ENCODE measurements around the gene MMEL1.
"Not testable (repeated sequence)": the region's sequence is repeated elsewhere in the genome, so short reads cannot be mapped to it uniquely, and the experiment has no call there.

MMEL1 gene

DNA sequence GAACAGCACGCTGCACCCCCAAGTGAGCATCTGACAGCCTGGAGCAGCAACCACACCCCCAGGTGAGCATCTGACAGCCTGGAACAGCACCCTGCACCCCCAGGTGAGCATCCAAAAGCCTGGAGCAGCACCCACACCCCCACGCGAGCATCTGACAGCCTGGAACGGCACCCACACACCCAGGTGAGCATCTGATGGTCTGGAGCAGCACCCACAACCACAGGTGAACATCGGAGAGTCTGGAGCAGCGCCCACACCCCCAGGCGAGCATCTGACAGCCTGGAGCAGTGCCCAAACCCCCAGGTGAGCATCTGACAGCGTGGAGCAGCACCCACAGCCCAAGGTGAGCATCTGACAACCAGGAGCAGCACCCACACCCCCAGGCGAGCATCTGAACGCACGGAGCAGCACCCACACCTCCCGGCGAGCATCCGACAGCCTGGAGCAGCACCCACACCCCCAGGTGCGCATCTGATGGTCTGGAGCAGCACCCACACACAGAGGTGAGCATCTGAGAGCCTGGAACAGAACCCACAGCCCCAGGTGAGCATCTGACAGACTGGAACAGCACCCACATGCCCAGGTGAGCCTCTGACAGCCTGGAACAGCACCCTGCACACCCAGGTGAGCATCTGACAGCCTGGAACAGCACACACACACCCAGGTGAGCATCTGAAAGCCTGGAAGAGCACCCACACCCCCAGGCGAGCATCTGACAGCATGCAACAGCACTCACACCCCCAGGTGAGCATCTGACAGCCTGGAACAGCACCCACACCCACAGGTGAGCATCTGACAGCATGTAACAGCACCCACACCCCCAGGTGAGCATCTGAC, 23.0 kb upstream of the MMEL1 start:
- POLR2A ChIA-PET; CTCF ChIA-PET; H3K9me3 ChIP-seq (ENCODE audit: control insufficient read depth, insufficient read depth, low read depth, low read length): not testable (repeated sequence)

DNA sequence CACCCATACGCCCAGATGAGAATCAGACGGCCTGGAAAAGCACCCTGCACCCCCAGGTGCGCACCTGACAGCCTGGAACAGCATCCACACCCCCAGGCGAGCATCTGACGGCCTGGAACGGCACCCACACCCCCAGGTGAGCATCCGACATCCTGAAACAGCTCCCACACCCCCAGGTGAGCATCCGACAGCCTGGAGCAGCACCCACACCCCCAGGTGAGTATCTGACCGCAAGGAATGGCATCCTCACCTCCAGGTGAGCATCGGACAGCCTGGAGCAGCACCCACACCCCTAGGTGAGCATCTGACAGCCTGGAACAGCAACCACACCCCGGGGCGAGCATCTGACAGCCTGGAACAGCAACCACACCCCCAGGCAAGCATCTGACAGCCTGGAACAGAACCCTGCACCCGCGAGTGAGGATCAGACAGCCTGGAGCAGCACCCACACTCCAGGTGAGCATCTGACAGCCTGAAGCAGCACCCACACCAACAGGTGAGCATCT, 21.7 kb upstream of the MMEL1 start:
- H3K27ac ChIP-seq (ENCODE audit: extremely low read depth, low read depth, low read length); H3K4me3 ChIP-seq (ENCODE audit: low read depth, low read length); POLR2A ChIA-PET; H3K4me1 ChIP-seq (ENCODE audit: control insufficient read depth, insufficient read depth, low read length); H3K36me3 ChIP-seq (ENCODE audit: control insufficient read depth in 2 of 2, insufficient read depth in 1 of 2, low read length in 2 of 2); H3K9me3 ChIP-seq (ENCODE audit: control insufficient read depth, insufficient read depth, low read depth, low read length): not testable (repeated sequence)
- TF ChIP-seq GLIS2 (tag by site-specific recombination; IDR thresholded peaks at IDR 0.05): 0 out of 2 replicates have a peak, but pooled peaks have one; percentile 14
- peak; percentile 66 for TF ChIP-seq ZNF341 (tag by site-specific recombination; IDR thresholded peaks at IDR 0.05; ENCODE audit: low read depth)
- TF ChIP-seq ZEB2 (tag by site-specific recombination; IDR thresholded peaks at IDR 0.05): peak; percentile 76; the same call in 1 of the 2 replicates
- TF ChIP-seq ZNF560 (tag by site-specific recombination; IDR thresholded peaks at IDR 0.05; ENCODE audit: borderline replicate concordance): 0 out of 2 replicates have a peak, but pooled peaks have one; percentile 10
- CTCF ChIA-PET: interaction anchor here (0.7 kb wide), 1 partner anchor 23 kb away, joined by 3 read pairs; no protein-coding TSS in a partner anchor

More for the DNA sequence above, 23.0 kb upstream of the MMEL1 start:
- not testable (repeated sequence) for H3K27ac ChIP-seq (ENCODE audit: extremely low read depth, low read depth, low read length); H3K36me3 ChIP-seq (ENCODE audit: control insufficient read depth in 2 of 2, insufficient read depth in 1 of 2, low read length in 2 of 2); H3K4me1 ChIP-seq (ENCODE audit: control insufficient read depth, insufficient read depth, low read length); H3K4me3 ChIP-seq (ENCODE audit: low read depth, low read length)
- TF ChIP-seq GLIS2 (tag by site-specific recombination; IDR thresholded peaks at IDR 0.05): peak; percentile 20; the same call in 1 of the 2 replicates
- TF ChIP-seq ZEB2 (tag by site-specific recombination; IDR thresholded peaks at IDR 0.05): peak; percentile 59; the same call in 1 of the 2 replicates

DNA sequence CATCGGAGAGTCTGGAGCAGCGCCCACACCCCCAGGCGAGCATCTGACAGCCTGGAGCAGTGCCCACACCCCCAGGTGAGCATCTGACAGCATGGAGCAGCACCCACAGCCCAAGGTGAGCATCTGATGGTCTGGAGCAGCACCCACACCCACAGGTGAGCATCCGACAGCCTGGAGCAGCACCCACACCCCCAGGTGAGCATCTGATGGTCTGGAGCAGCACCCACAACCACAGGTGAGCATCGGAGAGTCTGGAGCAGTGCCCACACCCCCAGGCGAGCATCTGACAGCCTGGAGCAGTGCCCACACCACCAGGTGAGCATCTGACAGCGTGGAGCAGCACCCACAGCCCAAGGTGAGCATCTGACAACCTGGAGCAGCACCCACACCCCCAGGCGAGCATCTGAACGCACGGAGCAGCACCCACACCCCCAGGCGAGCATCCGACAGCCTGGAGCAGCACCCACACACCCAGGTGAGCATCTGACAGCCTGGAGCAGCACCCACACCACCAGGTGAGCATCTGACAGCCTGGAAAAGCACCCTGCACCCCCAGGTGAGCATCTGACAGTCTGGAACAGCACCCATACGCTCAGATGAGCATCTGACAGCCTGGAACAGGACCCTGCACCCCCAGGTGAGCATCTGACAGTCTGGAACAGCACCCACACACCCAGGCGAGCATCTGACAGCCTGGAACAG, 21.1 kb upstream of the MMEL1 start:
- CTCF ChIA-PET: interaction anchor here (0.7 kb wide), 1 partner anchor 22 kb away, joined by 3 read pairs; no protein-coding TSS in a partner anchor

DNA sequence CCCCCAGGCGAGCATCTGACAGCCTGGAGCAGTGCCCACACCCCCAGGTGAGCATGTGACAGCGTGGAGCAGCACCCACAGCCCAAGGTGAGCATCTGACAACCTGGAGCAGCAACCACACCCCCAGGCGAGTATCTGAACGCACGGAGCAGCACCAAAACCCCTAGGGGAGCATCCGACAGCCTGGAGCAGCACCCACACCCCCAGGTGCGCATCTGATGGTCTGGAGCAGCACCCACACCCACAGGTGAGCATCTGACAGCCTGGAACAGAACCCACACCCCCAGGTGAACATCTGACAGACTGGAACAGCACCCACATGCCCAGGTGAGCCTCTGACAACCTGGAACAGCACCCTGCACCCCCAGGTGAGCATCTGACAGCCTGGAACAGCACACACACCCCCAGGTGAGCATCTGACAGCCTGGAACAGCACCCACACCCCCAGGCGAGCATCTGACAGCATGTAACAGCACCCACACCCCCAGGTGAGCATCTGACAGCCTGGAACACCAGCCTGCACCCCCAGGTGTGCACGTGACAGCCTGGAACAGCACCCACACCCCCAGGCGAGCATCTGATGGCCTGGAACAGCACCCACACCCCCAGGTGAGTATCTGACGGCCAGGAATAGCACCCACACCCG, 20.2 kb upstream of the MMEL1 start:
- H3K36me3 ChIP-seq (ENCODE audit: control insufficient read depth in 2 of 2, insufficient read depth in 1 of 2, low read length in 2 of 2); CTCF ChIA-PET; H3K4me1 ChIP-seq (ENCODE audit: control insufficient read depth, insufficient read depth, low read length); H3K4me3 ChIP-seq (ENCODE audit: low read depth, low read length); POLR2A ChIA-PET; H3K27ac ChIP-seq (ENCODE audit: extremely low read depth, low read depth, low read length); H3K9me3 ChIP-seq (ENCODE audit: control insufficient read depth, insufficient read depth, low read depth, low read length): not testable (repeated sequence)

More for the DNA sequence above, 21.1 kb upstream of the MMEL1 start:
- H3K4me1 ChIP-seq (ENCODE audit: control insufficient read depth, insufficient read depth, low read length); POLR2A ChIA-PET; H3K4me3 ChIP-seq (ENCODE audit: low read depth, low read length); H3K36me3 ChIP-seq (ENCODE audit: control insufficient read depth in 2 of 2, insufficient read depth in 1 of 2, low read length in 2 of 2); H3K27ac ChIP-seq (ENCODE audit: extremely low read depth, low read depth, low read length); H3K9me3 ChIP-seq (ENCODE audit: control insufficient read depth, insufficient read depth, low read depth, low read length): not testable (repeated sequence)

DNA sequence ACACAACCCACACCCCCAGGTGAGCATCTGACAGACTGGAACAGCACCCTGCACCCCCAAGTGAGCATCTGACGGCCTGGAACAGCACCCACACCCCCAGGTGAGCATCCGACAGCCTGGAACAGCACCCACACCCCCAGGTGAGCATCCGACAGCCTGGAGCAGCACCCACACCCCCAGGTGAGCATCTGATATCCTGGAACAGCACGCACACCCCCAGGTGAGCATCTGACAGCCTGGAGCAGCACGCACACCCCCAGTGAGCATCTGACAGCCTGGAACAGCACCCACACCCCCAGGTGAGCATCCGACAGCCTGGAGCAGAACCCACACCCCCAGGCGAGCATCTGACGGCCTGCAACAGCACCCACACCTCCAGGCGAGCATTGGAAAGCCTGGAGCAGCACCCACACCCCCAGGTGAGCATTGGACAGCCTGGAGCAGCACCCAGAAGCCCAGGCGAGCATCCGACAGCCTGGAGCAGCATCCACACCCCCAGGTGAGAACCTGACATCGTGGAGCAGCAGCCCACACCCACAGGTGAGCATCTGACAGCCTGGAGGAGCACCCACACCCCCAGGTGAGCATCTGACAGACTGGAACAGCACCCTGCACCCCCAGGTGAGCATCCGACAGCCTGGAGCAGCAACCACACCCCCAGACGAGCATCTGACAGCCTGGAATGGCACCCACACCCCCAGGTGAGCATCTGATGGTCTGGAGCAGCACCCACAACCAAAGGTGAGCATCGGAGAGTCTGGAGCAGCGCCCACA, 19.5 kb upstream of the MMEL1 start:
- H3K4me1 ChIP-seq (ENCODE audit: control insufficient read depth, insufficient read depth, low read length); H3K36me3 ChIP-seq (ENCODE audit: control insufficient read depth in 2 of 2, insufficient read depth in 1 of 2, low read length in 2 of 2); CTCF ChIA-PET; H3K27ac ChIP-seq (ENCODE audit: extremely low read depth, low read depth, low read length); H3K4me3 ChIP-seq (ENCODE audit: low read depth, low read length); H3K9me3 ChIP-seq (ENCODE audit: control insufficient read depth, insufficient read depth, low read depth, low read length); POLR2A ChIA-PET: not testable (repeated sequence)

DNA sequence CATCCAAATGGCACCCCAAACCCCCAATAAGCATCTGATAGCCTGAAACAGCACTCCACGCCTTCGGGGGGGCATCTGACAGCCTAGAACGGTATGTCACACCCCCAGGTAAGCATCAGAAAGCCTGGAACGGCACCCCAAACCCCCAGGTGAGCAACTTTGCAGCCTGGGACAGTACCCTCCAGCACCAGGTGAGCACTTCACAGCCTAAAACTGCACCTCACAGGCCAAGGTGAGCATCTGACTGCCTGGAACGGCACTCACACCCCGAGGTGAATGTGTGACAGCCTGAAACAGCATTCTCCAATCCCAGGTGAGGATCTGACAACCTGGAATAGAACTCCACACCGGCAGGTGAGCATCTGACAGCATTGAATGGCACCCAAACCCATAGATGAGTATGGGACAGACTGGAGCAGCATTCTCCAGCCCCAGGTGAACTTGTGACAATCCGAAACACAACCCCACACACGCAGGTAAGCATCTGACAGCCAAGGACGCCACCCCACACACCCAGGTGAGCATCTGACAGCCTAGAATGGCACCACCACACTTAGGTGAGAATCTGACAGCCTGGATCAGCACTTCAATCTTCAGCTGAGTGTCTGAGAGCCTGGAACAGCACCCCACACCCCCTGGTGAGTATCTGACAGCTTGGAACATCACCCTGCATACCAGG, 18.3 kb upstream of the MMEL1 start:
- no peak for TF ChIP-seq ZNF529 (tag by site-specific recombination; IDR thresholded peaks at IDR 0.05; ENCODE audit: insufficient replicate concordance)
- TF ChIP-seq ZNF776 (tag by site-specific recombination; IDR thresholded peaks at IDR 0.05; ENCODE audit: borderline replicate concordance): no peak
- CTCF ChIA-PET: no interaction called here
- Histone ChIP-seq H3K4me3 (ENCODE audit: low read depth, low read length) (no peak overlapping the region), H3K9me3 (ENCODE audit: control insufficient read depth, insufficient read depth, low read depth, low read length) (no peaks in the 10 kb centered on the region), H3K4me1 (ENCODE audit: control insufficient read depth, insufficient read depth, low read length) (no peaks in the 10 kb centered on the region), H3K36me3 (ENCODE audit: control insufficient read depth in 2 of 2, insufficient read depth in 1 of 2, low read length in 2 of 2) (no peaks in the 10 kb centered on the region), H3K27ac (ENCODE audit: extremely low read depth, low read depth, low read length) (no peak overlapping the region)
- POLR2A ChIA-PET: no interaction called here
